ENCODE measurements around the gene TYW1B. TPM values are rescaled to one million over a fixed set of nuclear protein-coding genes. Genes with fewer than 3 reads are reported as not detected.
"Not testable (repeated sequence)": the region's sequence is repeated elsewhere in the genome, so short reads cannot be mapped to it uniquely, and the experiment has no call there.

The TYW1B gene
- total RNA-seq, 1 experiment from 2014 or later = 1.7 TPM

DNA sequence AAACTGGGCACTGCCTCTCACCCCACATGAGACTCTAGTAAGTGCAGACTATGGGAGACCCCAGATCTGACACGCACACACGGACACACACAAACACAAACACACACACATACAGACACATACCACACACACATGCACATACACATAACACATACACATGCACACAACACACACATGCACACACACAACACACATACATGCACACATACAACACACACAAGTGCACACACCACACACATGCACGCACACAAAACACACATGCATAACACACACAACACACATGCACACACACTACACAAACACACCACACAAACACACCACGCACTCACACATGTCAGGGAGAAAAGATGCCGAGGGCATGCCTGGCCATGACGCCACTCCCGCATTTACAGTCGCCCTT, 205.5 kb downstream of the TYW1B start:
- Mint-ChIP-seq H3K4me1 (ENCODE audit: low read depth, unreplicated experiment) (no peaks in the 10 kb centered on the region), H3K27me3 (ENCODE audit: unreplicated experiment) (no peaks in the 10 kb centered on the region), H3K4me3 (ENCODE audit: low read depth, unreplicated experiment) (no peak overlapping the region), H3K27ac (ENCODE audit: unreplicated experiment) (no peak overlapping the region), H3K9me3 (ENCODE audit: low read depth, unreplicated experiment) (no peaks in the 10 kb centered on the region), H3K36me3 (ENCODE audit: insufficient read depth, unreplicated experiment) (no peaks in the 10 kb centered on the region)
- CTCF ChIA-PET = no interaction called here
- BruUV-seq (replicated peaks) = no TSS peak
- intact Hi-C loops (cut with micrococcal nuclease; ENCODE audit: unreplicated experiment) = no loop called here
- TF ChIP-seq, protein P1, sequence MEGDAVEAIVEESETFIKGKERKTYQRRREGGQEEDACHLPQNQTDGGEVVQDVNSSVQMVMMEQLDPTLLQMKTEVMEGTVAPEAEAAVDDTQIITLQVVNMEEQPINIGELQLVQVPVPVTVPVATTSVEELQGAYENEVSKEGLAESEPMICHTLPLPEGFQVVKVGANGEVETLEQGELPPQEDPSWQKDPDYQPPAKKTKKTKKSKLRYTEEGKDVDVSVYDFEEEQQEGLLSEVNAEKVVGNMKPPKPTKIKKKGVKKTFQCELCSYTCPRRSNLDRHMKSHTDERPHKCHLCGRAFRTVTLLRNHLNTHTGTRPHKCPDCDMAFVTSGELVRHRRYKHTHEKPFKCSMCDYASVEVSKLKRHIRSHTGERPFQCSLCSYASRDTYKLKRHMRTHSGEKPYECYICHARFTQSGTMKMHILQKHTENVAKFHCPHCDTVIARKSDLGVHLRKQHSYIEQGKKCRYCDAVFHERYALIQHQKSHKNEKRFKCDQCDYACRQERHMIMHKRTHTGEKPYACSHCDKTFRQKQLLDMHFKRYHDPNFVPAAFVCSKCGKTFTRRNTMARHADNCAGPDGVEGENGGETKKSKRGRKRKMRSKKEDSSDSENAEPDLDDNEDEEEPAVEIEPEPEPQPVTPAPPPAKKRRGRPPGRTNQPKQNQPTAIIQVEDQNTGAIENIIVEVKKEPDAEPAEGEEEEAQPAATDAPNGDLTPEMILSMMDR (IDR thresholded peaks at IDR 0.05; ENCODE audit: unreplicated experiment) = no peak
- no peak for DNase-seq

DNA sequence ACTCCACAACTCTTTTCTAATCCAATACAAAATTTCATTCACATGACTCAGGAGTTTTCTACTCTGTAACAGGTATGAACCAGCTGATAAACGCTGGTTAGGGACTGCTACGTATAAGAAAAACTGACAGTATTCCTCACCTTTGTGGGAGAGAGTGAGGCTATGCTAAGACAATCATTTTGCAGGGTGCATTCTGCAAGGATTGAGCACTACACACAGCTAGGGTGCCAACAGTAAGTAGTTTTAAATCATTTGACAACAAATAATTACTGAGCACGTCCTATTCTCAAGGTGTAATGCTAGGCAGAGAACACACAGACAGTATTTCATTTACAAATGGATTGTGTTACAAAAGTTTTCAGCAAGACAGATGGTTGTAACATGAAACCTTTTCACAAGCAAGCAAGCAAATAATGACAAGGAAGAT, 206.2 kb downstream of the TYW1B start:
- CTCF ChIA-PET; H3K27ac Mint-ChIP-seq (ENCODE audit: unreplicated experiment); H3K9me3 Mint-ChIP-seq (ENCODE audit: low read depth, unreplicated experiment); H3K4me1 Mint-ChIP-seq (ENCODE audit: low read depth, unreplicated experiment); H3K4me3 Mint-ChIP-seq (ENCODE audit: low read depth, unreplicated experiment); intact Hi-C loops (cut with micrococcal nuclease; ENCODE audit: unreplicated experiment); H3K27me3 Mint-ChIP-seq (ENCODE audit: unreplicated experiment); DNase-seq; H3K36me3 Mint-ChIP-seq (ENCODE audit: insufficient read depth, unreplicated experiment); BruUV-seq (replicated peaks): not testable (repeated sequence)

DNA sequence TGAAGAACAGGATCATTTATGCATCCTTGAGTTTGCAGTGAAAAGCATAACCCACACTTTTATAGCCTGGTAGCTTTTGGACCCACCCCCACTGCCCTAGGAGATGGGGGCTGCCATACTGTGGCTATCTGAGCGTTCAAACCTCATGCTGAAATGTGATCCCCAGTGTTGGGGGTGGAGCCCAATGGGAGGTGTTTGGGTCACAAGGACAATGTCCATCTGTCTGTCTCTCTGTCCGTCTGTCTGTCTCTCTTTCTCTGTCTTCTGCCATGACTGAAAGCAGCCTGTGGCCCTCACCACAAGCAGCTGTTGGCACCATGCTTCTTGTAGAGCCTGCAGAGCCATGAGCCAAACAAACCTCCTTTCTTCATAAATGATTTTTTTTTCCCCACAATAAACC, 207.1 kb downstream of the TYW1B start:
- H3K9me3 Mint-ChIP-seq (ENCODE audit: low read depth, unreplicated experiment); intact Hi-C loops (cut with micrococcal nuclease; ENCODE audit: unreplicated experiment); H3K4me1 Mint-ChIP-seq (ENCODE audit: low read depth, unreplicated experiment); H3K4me3 Mint-ChIP-seq (ENCODE audit: low read depth, unreplicated experiment); CTCF ChIA-PET; DNase-seq; H3K27me3 Mint-ChIP-seq (ENCODE audit: unreplicated experiment); H3K27ac Mint-ChIP-seq (ENCODE audit: unreplicated experiment); H3K36me3 Mint-ChIP-seq (ENCODE audit: insufficient read depth, unreplicated experiment); BruUV-seq (replicated peaks): not testable (repeated sequence)

DNA sequence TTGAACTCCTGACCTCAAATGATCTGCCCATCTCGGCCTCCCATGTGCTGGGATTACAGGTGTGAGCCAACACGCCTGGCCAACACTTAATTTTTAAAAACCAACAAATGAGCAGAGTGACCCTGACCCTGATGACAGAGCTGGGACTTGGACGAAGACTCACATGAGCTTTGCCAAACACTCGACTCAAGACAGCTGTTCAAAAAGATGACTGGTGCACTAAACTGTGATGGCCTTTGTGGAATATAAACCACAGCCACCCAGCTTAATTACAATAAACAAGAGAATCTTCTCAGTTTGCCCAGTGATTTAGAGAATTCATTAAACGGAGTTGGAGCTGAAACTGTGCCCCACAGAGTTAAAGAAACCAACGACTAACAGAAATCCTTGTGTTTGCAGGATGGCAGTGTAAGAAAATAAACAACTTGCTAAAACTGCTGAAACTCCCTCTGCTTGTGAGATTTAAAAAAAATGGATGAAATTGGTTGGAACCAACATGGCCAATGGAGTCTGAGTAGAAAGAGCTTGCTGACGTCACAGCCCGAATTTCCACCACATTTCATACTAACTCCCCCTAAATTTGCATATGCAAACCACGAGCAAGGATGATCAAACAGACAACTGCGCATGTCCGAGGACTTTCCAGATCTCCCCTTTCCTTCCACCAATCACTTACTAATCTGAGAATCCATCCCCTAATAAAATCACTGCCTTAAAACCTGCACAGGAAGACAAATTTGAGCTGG, 209.4 kb downstream of the TYW1B start:
- H3K27me3 Mint-ChIP-seq (ENCODE audit: unreplicated experiment); H3K27ac Mint-ChIP-seq (ENCODE audit: unreplicated experiment); BruUV-seq (replicated peaks); H3K36me3 Mint-ChIP-seq (ENCODE audit: insufficient read depth, unreplicated experiment); CTCF ChIA-PET; H3K9me3 Mint-ChIP-seq (ENCODE audit: low read depth, unreplicated experiment); H3K4me3 Mint-ChIP-seq (ENCODE audit: low read depth, unreplicated experiment); DNase-seq; H3K4me1 Mint-ChIP-seq (ENCODE audit: low read depth, unreplicated experiment); intact Hi-C loops (cut with micrococcal nuclease; ENCODE audit: unreplicated experiment): not testable (repeated sequence)

DNA sequence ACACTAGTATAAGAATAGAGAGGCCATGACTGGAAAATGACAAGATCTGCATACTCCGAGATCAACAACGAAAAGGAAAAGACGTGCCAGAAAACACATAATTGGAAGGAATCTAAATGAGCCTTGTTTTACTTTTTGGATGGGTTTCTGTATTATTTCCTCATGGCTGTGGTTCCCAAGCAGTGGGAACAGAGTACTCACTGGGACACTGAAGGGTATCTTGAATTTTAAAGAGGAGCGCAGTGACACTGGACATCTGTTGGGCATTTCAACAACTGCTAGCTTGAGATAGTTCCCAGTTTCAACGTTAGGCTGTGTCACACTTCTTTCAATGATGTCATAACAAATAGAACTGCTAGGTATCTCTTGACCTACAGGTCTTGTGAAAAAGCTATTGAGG, 218.2 kb downstream of the TYW1B start:
- H3K4me1 Mint-ChIP-seq (ENCODE audit: low read depth, unreplicated experiment); DNase-seq; CTCF ChIA-PET; intact Hi-C loops (cut with micrococcal nuclease; ENCODE audit: unreplicated experiment); H3K27ac Mint-ChIP-seq (ENCODE audit: unreplicated experiment); H3K4me3 Mint-ChIP-seq (ENCODE audit: low read depth, unreplicated experiment); H3K9me3 Mint-ChIP-seq (ENCODE audit: low read depth, unreplicated experiment); H3K36me3 Mint-ChIP-seq (ENCODE audit: insufficient read depth, unreplicated experiment); H3K27me3 Mint-ChIP-seq (ENCODE audit: unreplicated experiment); BruUV-seq (replicated peaks): not testable (repeated sequence)

DNA sequence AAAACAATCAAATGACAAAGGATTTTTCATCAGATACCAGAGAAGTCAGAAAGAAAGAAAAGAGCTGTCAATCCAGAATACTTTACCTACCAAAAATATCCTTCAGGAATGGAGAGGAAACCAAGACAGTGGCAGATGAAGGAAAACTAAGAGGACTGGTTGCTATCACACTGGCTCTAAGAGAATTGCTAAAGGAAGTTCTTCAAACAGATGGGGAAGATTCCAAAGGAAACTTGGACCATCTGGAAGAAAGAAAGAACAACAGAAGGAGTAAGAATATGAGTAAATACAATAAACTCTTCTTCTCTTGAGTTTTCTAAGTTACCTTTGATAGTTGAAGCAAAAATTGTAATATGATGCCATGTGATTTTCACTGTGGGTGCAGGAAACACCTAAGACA, 220.0 kb downstream of the TYW1B start:
- H3K36me3 Mint-ChIP-seq (ENCODE audit: insufficient read depth, unreplicated experiment); DNase-seq; H3K27ac Mint-ChIP-seq (ENCODE audit: unreplicated experiment); H3K9me3 Mint-ChIP-seq (ENCODE audit: low read depth, unreplicated experiment); CTCF ChIA-PET; intact Hi-C loops (cut with micrococcal nuclease; ENCODE audit: unreplicated experiment); H3K27me3 Mint-ChIP-seq (ENCODE audit: unreplicated experiment); H3K4me1 Mint-ChIP-seq (ENCODE audit: low read depth, unreplicated experiment); BruUV-seq (replicated peaks); H3K4me3 Mint-ChIP-seq (ENCODE audit: low read depth, unreplicated experiment): not testable (repeated sequence)

DNA sequence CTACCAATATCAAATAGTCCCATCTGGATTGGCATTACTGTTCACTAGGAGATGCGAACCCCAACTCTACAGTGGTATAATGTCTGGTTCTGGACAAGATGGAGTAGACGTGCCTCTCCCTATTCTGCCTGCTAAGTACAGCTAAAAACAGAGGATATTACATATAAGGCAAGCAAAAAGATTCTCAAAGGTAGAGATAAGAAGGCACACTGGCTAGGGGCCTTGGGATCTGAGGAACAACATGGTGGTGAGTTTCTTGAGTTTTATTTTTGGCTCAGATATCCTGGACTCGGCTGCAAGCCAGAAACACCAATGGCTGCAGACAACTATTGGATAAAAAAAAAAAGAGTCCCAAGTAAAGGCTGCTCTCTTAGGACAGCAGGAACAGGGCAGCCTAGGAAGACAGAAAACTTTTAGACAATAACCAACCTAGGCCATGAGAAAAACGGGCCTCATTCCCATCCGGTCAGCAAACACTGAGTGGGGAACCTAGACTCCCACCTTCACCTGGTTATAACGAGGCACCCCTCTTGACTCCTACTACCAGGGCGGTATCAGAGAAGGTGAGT, 222.1 kb downstream of the TYW1B start:
- H3K27me3 Mint-ChIP-seq (ENCODE audit: unreplicated experiment); H3K4me3 Mint-ChIP-seq (ENCODE audit: low read depth, unreplicated experiment); H3K27ac Mint-ChIP-seq (ENCODE audit: unreplicated experiment); H3K4me1 Mint-ChIP-seq (ENCODE audit: low read depth, unreplicated experiment); H3K9me3 Mint-ChIP-seq (ENCODE audit: low read depth, unreplicated experiment); BruUV-seq (replicated peaks); intact Hi-C loops (cut with micrococcal nuclease; ENCODE audit: unreplicated experiment); CTCF ChIA-PET; H3K36me3 Mint-ChIP-seq (ENCODE audit: insufficient read depth, unreplicated experiment); DNase-seq: not testable (repeated sequence)

DNA sequence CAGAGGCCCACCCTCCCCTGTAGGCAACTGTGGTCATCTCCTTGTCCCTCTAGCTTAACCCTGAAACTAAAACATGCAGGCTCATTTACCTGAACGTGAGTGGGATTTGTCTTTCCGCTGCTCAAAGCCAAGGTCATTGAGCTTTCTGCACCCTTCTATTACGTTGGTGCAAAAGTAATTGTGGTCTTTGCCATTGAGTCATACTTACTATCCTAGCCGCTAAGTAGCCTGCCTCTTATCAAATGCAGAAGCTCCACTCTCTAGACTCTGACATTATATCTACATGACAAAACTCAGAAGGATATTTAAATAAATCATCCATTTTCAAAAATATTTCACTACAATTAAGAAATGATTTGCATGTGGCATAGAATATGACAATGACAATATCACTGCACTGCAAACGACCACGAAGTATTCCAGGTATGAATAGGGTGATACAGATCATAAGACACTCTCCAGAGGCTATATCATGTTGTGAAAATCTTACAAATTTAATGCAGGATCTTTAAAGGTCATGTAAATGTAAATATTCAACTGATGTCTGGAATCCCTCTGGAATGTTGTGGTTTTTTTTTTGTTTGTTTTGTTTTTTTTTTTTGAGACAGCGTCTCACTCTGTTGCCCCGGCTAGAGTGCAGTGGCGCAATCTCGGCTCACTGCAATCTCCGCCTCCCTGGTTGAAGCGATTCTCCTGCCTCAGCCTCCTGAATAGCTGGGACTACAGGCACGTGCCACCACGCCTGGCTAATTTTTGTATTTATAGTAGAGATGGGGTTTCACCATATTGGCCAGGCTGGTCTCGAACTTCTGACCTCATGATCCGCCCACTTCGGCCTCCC, 223.0 kb downstream of the TYW1B start:
- H3K4me3 Mint-ChIP-seq (ENCODE audit: low read depth, unreplicated experiment); DNase-seq; H3K4me1 Mint-ChIP-seq (ENCODE audit: low read depth, unreplicated experiment); H3K36me3 Mint-ChIP-seq (ENCODE audit: insufficient read depth, unreplicated experiment); intact Hi-C loops (cut with micrococcal nuclease; ENCODE audit: unreplicated experiment); CTCF ChIA-PET; BruUV-seq (replicated peaks); H3K27me3 Mint-ChIP-seq (ENCODE audit: unreplicated experiment); H3K9me3 Mint-ChIP-seq (ENCODE audit: low read depth, unreplicated experiment); H3K27ac Mint-ChIP-seq (ENCODE audit: unreplicated experiment): not testable (repeated sequence)

DNA sequence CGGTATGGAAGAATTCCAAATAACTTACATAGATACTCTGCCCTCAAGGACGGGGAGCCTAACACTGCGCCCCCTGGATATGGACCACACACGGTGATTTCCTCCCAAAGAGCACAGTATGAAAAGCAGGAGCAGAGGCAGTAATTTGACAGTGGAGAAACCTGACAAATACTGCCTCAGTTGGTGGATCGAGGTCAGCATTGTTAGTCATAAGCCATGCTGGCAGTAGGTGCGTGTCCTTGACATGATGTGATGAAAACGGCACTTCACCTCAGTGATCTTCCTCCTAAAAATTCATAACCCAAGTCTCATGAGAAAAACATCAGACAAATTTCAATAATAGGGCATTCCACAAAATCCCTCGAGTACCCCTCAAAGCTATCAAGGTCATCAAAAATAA, 224.5 kb downstream of the TYW1B start:
- H3K27me3 Mint-ChIP-seq (ENCODE audit: unreplicated experiment); CTCF ChIA-PET; H3K27ac Mint-ChIP-seq (ENCODE audit: unreplicated experiment); H3K4me1 Mint-ChIP-seq (ENCODE audit: low read depth, unreplicated experiment); BruUV-seq (replicated peaks); H3K36me3 Mint-ChIP-seq (ENCODE audit: insufficient read depth, unreplicated experiment); DNase-seq; H3K9me3 Mint-ChIP-seq (ENCODE audit: low read depth, unreplicated experiment); H3K4me3 Mint-ChIP-seq (ENCODE audit: low read depth, unreplicated experiment); intact Hi-C loops (cut with micrococcal nuclease; ENCODE audit: unreplicated experiment): not testable (repeated sequence)

Data from Calu3 (cell line).